HCT116 (cell line): Measurements from ENCODE around the gene C11orf91. TPM values are rescaled to one million over a fixed set of nuclear protein-coding genes. Genes with fewer than 3 reads are reported as not detected.
A peak's percentile ranks its signal among the peaks of the same experiment; 100 is the strongest.

ENCODE experiments used
- ATAC-seq: fragments of 200-7000 bp; cut with Tn5 transposase; 2 replicates; pipeline ENCODE4 v1.9.1; 2020; ENCODE audit warnings: mild to moderate bottlenecking, moderate library complexity
- BruUV-seq: library from RNA; stranded (reverse); fragments of 400-500 nt; replicated peaks from 2 replicates; lab custom pipeline; 2021; lab: Mats Ljungman, UMichigan
- CTCF ChIA-PET: fragments of 300-600 bp; sonication (Branson Sonifier 250); formaldehyde crosslinking; loops from one replicate; lab custom pipeline; 2021; ENCODE audit warnings: antibody characterized with exemption; lab: Charles Lee
- POLR2A ChIA-PET: fragments of 300-600, 350-600 bp; sonication (Branson Sonifier 250); formaldehyde crosslinking; loops from one replicate; lab custom pipeline; 2021; ENCODE audit warnings: antibody characterized with exemption; lab: Charles Lee
- RAD21 ChIA-PET, 2 experiments: fragments of 300-600 bp; sonication (Branson Sonifier 250); formaldehyde crosslinking; loops; one replicate each; lab custom pipeline; 2023; ENCODE audit warnings: low total read pairs in 2 of 2; ENCODE audit not compliant: uncharacterized antibody in 2 of 2, unreplicated experiment in 2 of 2, low non-redundant PET in 1 of 2; lab: Charles Lee
- DNase-seq: peaks from one replicate; pipeline ENCODE4 v3.0.0-alpha.2; 2010; ENCODE audit warnings: low read depth, low spot score
- H2AFZ ChIP-seq: fragments of 200-600 bp; shearing (Covaris generic), sonication (generic); 2 replicates; pipeline ENCODE4 v1.6.1; 2017; ENCODE audit warnings: low read depth, mixed run types, mixed read lengths, antibody characterized with exemption, low read length; ENCODE audit not compliant: poor library complexity, severe bottlenecking
- H3K27ac ChIP-seq: 2 replicates; pipeline ENCODE4 v1.5.1; 2012; ENCODE audit warnings: low read depth, low read length
- H3K27me3 ChIP-seq: fragments of 200-600 bp; sonication (generic); 2 replicates; pipeline ENCODE4 v1.6.1; 2016; ENCODE audit warnings: mixed run types, low read length, mixed read lengths; ENCODE audit not compliant: insufficient read depth
- H3K36me3 ChIP-seq, 2 experiments: fragments of 200-500 bp in 1 of 2; fragments of 200-600 bp in 1 of 2; sonication (Bioruptor generic) in 1 of 2; sonication (generic) in 1 of 2; 2 replicates each; pipeline versions ENCODE4 v1.5.1 to v1.6.1; 2014 to 2016; ENCODE audit warnings: low read length in 2 of 2, inconsistent platforms in 1 of 2, mixed read lengths in 1 of 2, mixed run types in 1 of 2; ENCODE audit not compliant: insufficient read depth in 2 of 2, control insufficient read depth in 1 of 2
- H3K4me1 ChIP-seq, 2 experiments: fragments of 200-600 bp in 1 of 2; sonication (generic) in 1 of 2; 2 replicates each; pipeline versions ENCODE4 v1.5.1 to v1.6.1; 2012 to 2017; ENCODE audit warnings: low read length in 2 of 2, inconsistent platforms in 1 of 2, mild to moderate bottlenecking in 1 of 2, mixed read lengths in 1 of 2, mixed run types in 1 of 2, moderate library complexity in 1 of 2; ENCODE audit not compliant: insufficient read depth in 2 of 2, control insufficient read depth in 1 of 2
- H3K4me2 ChIP-seq: fragments of 200-600 bp; sonication (generic); 2 replicates; pipeline ENCODE4 v1.6.1; 2017; ENCODE audit warnings: mixed run types, low read length, mixed read lengths
- H3K4me3 ChIP-seq, 2 experiments: fragments of 200-600 bp in 1 of 2; sonication (generic) in 1 of 2; replicated peaks in 1 of 2; 2 replicates each; pipeline ENCODE4 v1.5.1; 2011 to 2016; ENCODE audit warnings: low read length in 2 of 2, control low read depth in 1 of 2, low read depth in 1 of 2, mild to moderate bottlenecking in 1 of 2, mixed read lengths in 1 of 2, mixed run types in 1 of 2
- H3K79me2 ChIP-seq: fragments of 200-600 bp; sonication (generic); 2 replicates; pipeline ENCODE4 v1.6.1; 2017; ENCODE audit warnings: mild to moderate bottlenecking, mixed run types, low read length, moderate library complexity, mixed read lengths; ENCODE audit not compliant: insufficient read depth
- H3K9ac ChIP-seq: fragments of 200-600 bp; sonication (generic); 2 replicates; pipeline ENCODE4 v1.6.1; 2016; ENCODE audit warnings: low read length, mixed read lengths
- H3K9me2 ChIP-seq: fragments of 200-600 bp; sonication (generic), shearing (Covaris generic); 2 replicates; pipeline ENCODE4 v1.6.1; 2017; ENCODE audit warnings: mixed run types, mild to moderate bottlenecking, moderate library complexity; ENCODE audit not compliant: insufficient read depth
- H3K9me3 ChIP-seq, 2 experiments: fragments of 200-500 bp in 1 of 2; fragments of 200-600 bp in 1 of 2; sonication (Bioruptor generic) in 1 of 2; sonication (generic) in 1 of 2; 2 replicates each; pipeline ENCODE4 v1.6.1; 2014 to 2017; ENCODE audit warnings: low read length in 2 of 2, mixed read lengths in 2 of 2, inconsistent platforms in 1 of 2, low read depth in 1 of 2, mild to moderate bottlenecking in 1 of 2, mixed run types in 1 of 2, moderate library complexity in 1 of 2; ENCODE audit not compliant: control insufficient read depth in 1 of 2, insufficient read depth in 1 of 2
- H4K20me1 ChIP-seq: fragments of 200-600 bp; sonication (generic), shearing (Covaris generic); 2 replicates; pipeline ENCODE4 v1.6.1; 2017; ENCODE audit warnings: mixed run types, mild to moderate bottlenecking, moderate library complexity; ENCODE audit not compliant: insufficient read depth
- EGR1 ChIP-seq: IDR thresholded peaks from 2 replicates; pipeline ENCODE4 v1.6.1; 2012; ENCODE audit warnings: low read depth
- EZH2phosphoT487 ChIP-seq: fragments of 200-600 bp; IDR thresholded peaks from 2 replicates; pipeline ENCODE4 v1.6.1; 2018; ENCODE audit warnings: antibody characterized with exemption, borderline replicate concordance
- JUND ChIP-seq: IDR thresholded peaks from 2 replicates; pipeline ENCODE4 v1.6.1; 2012
- POLR2A ChIP-seq: IDR thresholded peaks from 2 replicates; pipeline ENCODE4 v1.7.0; 2011; ENCODE audit warnings: borderline replicate concordance; ENCODE audit not compliant: insufficient read depth, insufficient read length; ENCODE audit errors: extremely low read depth
- POLR2AphosphoS5 ChIP-seq: IDR thresholded peaks from 2 replicates; pipeline ENCODE4 v1.6.1; 2011; ENCODE audit warnings: mild to moderate bottlenecking, low read depth, low read length, moderate library complexity
- SIN3A ChIP-seq: IDR thresholded peaks from 2 replicates; pipeline ENCODE4 v1.6.1; 2012; ENCODE audit warnings: low read depth
- SP1 ChIP-seq: IDR thresholded peaks from 2 replicates; pipeline ENCODE4 v1.6.1; 2012; ENCODE audit warnings: low read depth
- SRF ChIP-seq: IDR thresholded peaks from 2 replicates; pipeline ENCODE4 v1.6.1; 2012; ENCODE audit warnings: low read depth
- TCF7L2 ChIP-seq: IDR thresholded peaks from 2 replicates; pipeline ENCODE4 v1.7.0; 2011; ENCODE audit warnings: borderline replicate concordance, inconsistent platforms; ENCODE audit not compliant: insufficient read depth, insufficient read length; ENCODE audit errors: extremely low read depth
- ZBTB33 ChIP-seq: IDR thresholded peaks from 2 replicates; pipeline ENCODE4 v1.6.1; 2011; ENCODE audit warnings: mild to moderate bottlenecking, low read length, moderate library complexity; ENCODE audit not compliant: insufficient replicate concordance; ENCODE audit errors: extremely low read depth
- ZFX ChIP-seq: fragments of 450-650 bp; IDR thresholded peaks from 2 replicates; pipeline ENCODE4 v1.6.1; 2017
- ZNF274 ChIP-seq: fragments of 200-500 bp; sonication (Bioruptor generic); IDR thresholded peaks from 2 replicates; pipeline ENCODE4 v1.6.1; 2014; ENCODE audit warnings: mild to moderate bottlenecking, low read depth, low read length, inconsistent platforms
- intact Hi-C: fragments of 100-400 bp; cut with micrococcal nuclease; formaldehyde crosslinking; loops from 2 replicates; pipeline ENCODE4 v1.10.0; 2022
- total RNA-seq: library from RNA; stranded (reverse); gene quantifications from one replicate; pipeline ENCODE4 v1.2.1, GENCODE V29; 2021; ENCODE audit not compliant: unreplicated experiment
- TF ChIP-seq, protein P1 (sequence below), 3 experiments: fragments of 200-600 bp in 1 of 3; sonication (generic) in 1 of 3; IDR thresholded peaks in 2 of 3; conservative IDR thresholded peaks in 1 of 3; 2 replicates each; pipeline ENCODE4 v1.5.1; 2012 to 2017; ENCODE audit warnings: low read depth in 2 of 3, low read length in 2 of 3, antibody characterized with exemption in 1 of 3, borderline replicate concordance in 1 of 3, control low read depth in 1 of 3, mild to moderate bottlenecking in 1 of 3, mixed read lengths in 1 of 3, mixed run types in 1 of 3, moderate library complexity in 1 of 3; ENCODE audit not compliant: insufficient read depth in 1 of 3
- TF ChIP-seq, protein P2 (sequence below): IDR thresholded peaks from 2 replicates; pipeline ENCODE4 v1.6.1; 2012

C11orf91 gene
- total RNA-seq, 1 experiment from 2014 or later: 0.54 TPM

DNA sequence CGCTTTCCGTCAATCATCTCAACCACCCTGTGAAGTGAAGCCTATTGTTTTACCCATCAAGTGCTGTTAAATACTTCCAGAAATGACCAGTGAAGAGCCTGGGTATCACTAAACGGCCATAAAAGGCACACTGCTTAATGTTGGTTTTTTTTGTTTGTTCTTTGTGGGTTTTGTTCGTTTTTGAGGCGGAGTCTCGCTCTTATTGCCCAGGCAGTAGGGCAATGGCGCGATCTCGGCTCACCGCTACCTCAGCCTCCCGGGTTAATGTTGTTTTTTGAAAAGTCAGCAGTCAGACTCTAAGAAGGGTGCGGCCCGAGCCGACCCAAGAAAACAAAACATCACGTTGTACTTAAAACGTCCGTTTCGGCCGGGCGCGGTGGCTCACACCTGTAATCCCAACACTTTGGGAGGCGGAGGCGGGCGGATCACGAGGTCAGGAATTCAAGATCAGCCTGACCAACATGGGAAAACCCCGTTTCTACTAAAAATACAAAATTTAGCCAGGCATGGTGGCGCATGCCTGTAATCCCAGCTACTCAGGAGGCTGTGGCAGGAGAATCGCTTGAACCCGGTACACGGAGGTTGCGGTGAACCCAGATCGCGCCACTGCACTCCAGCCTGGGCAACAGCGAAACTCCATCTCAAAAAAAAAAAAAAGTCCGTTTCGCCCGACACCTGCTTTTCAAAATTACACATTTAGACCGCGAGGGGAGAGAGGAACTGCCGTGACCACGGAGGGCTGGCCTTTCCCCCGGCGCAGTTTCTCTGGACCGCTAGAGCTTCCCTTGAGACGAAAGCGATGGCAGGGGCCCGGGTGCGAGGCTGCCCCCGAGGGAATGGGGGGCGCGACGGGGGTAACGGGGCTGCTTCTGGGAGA, 34.9 kb upstream of the C11orf91 start:
- H3K79me2 ChIP-seq: peaks cover 54% of the 10 kb centered on the region
- peak overlapping the region; percentile 79 for H3K4me2 ChIP-seq

More for the DNA sequence above, 34.9 kb upstream of the C11orf91 start:
- no peaks in the 10 kb centered on the region for H3K9me2 ChIP-seq
- TF ChIP-seq, protein P1, sequence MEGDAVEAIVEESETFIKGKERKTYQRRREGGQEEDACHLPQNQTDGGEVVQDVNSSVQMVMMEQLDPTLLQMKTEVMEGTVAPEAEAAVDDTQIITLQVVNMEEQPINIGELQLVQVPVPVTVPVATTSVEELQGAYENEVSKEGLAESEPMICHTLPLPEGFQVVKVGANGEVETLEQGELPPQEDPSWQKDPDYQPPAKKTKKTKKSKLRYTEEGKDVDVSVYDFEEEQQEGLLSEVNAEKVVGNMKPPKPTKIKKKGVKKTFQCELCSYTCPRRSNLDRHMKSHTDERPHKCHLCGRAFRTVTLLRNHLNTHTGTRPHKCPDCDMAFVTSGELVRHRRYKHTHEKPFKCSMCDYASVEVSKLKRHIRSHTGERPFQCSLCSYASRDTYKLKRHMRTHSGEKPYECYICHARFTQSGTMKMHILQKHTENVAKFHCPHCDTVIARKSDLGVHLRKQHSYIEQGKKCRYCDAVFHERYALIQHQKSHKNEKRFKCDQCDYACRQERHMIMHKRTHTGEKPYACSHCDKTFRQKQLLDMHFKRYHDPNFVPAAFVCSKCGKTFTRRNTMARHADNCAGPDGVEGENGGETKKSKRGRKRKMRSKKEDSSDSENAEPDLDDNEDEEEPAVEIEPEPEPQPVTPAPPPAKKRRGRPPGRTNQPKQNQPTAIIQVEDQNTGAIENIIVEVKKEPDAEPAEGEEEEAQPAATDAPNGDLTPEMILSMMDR (IDR thresholded peaks at IDR 0.05 in 2 of 3, conservative IDR thresholded peaks at IDR 0.05 in 1 of 3; ENCODE audit: borderline replicate concordance in 1 of 3, insufficient read depth in 1 of 3, low read depth in 2 of 3, low read length in 2 of 3): no peak
- TF ChIP-seq SRF (no peak), EZH2phosphoT487 (no peak), SIN3A (no peak), SP1 (no peak), ZFX (no peak), JUND (no peak), POLR2A (no peak), EGR1 (no peak), POLR2AphosphoS5 (no peak), ZBTB33 (no peak), TCF7L2 (no peak), ZNF274 (no peak)
- TF ChIP-seq, protein P2, sequence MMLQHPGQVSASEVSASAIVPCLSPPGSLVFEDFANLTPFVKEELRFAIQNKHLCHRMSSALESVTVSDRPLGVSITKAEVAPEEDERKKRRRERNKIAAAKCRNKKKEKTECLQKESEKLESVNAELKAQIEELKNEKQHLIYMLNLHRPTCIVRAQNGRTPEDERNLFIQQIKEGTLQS: no peak
- TF ChIP-seq, all 23 proteins: peak for 0
- intact Hi-C loops: loop anchor here (5.0 kb wide), 1 partner anchor 33 kb away; the partner anchor contains the start of gene C11orf91
- H4K20me1 ChIP-seq: no peaks in the 10 kb centered on the region
- ATAC-seq (peak; percentile 48), DNase-seq (no peak)
- RAD21 ChIA-PET: no interaction called here
- H3K9ac ChIP-seq: peak overlapping the region; percentile 94
- H3K27me3 ChIP-seq: no peaks in the 10 kb centered on the region
- H3K27ac ChIP-seq: peak overlapping the region; percentile 71
- CTCF ChIA-PET: interaction anchor here (1.3 kb wide), 1 partner anchor 45 kb away, joined by 4 read pairs; no protein-coding TSS in a partner anchor
- POLR2A ChIA-PET: interaction anchor here (1.0 to 1.9 kb wide), 6 partner anchors 8 to 51 kb away, joined by 3 to 12 read pairs (median 6); no protein-coding TSS in a partner anchor
- H3K4me1 ChIP-seq: peaks cover 13 to 28% of the 10 kb centered on the region in 2 experiments
- peak overlapping the region; percentile 83 to 88 for H3K4me3 ChIP-seq
- BruUV-seq: no TSS peak
- peaks cover 0 to 5% of the 10 kb centered on the region in 2 experiments; a peak in 1 of 4 replicates for H3K36me3 ChIP-seq
- no peak overlapping the region for H2AFZ ChIP-seq
- no peaks in the 10 kb centered on the region for H3K9me3 ChIP-seq
